K562 (cell line): ENCODE results near the gene P2RX1. TPM values are rescaled to one million over a fixed set of nuclear protein-coding genes. Genes with fewer than 3 reads are reported as not detected.

Experiments used
- ATAC-seq: fragments of 200-7000 bp; cut with Tn5 transposase; 3 replicates; pipeline ENCODE4 v1.9.1; 2020; ENCODE audit warnings: moderate library complexity
- BruUV-seq: library from RNA; stranded (reverse); fragments of 400-500 nt; replicated peaks from 2 replicates; lab custom pipeline; 2021; lab: Mats Ljungman, UMichigan
- CTCF ChIA-PET: fragments of 300-600 bp; formaldehyde crosslinking; extraction: SDS; loops from one replicate; lab custom pipeline; 2021; ENCODE audit warnings: low intra/inter-chr PET ratio; lab: Yijun Ruan, JAX
- POLR2A ChIA-PET: fragments of 300-600, 350-650 bp; sonication (Branson Sonifier 250); formaldehyde crosslinking; extraction: SDS; loops from one replicate; lab custom pipeline; 2021; ENCODE audit warnings: antibody characterized with exemption, inconsistent platforms; lab: Yijun Ruan, JAX
- DNase-seq, 4 experiments: peaks; one replicate each; pipeline versions ENCODE4 v3.0.0 to v3.0.0-alpha.2; 2011 to 2018; ENCODE audit warnings: low spot score in 3 of 4, mixed read lengths in 3 of 4; ENCODE audit errors: extremely low read depth in 1 of 4
- FAIRE-seq: peaks from 2 replicates; lab custom pipeline; 2011; peaks lifted over from hg19 to GRCh38; lab: Jason Lieb, UNC
- H2AFZ ChIP-seq: 2 replicates; pipeline ENCODE4 v1.6.0; 2011; ENCODE audit warnings: low read depth, low read length, control low read depth, inconsistent platforms
- H3K27ac ChIP-seq: fragments of 200-600 bp; 3 replicates; pipeline ENCODE4 v1.8.0; 2011; ENCODE audit warnings: low read depth, mild to moderate bottlenecking, control low read depth, inconsistent platforms, low read length, moderate library complexity, mixed read lengths; ENCODE audit errors: extremely low read depth
- H3K27me3 ChIP-seq, 2 experiments: fragments of 300-600 bp in 1 of 2; 2 replicates in 1 of 2; 3 replicates in 1 of 2; pipeline versions ENCODE4 v1.6.0 to v1.8.0; 2011; ENCODE audit warnings: inconsistent platforms in 2 of 2, low read length in 2 of 2, mild to moderate bottlenecking in 1 of 2, mixed read lengths in 1 of 2, moderate library complexity in 1 of 2; ENCODE audit not compliant: control insufficient read depth in 2 of 2, insufficient read depth in 2 of 2
- H3K36me3 ChIP-seq: fragments of 300-600 bp; 3 replicates; pipeline ENCODE4 v1.8.0; 2011; ENCODE audit warnings: mild to moderate bottlenecking, low read length, inconsistent platforms; ENCODE audit not compliant: control insufficient read depth, insufficient read depth
- H3K4me1 ChIP-seq, 2 experiments: fragments of 200-600 bp in 1 of 2; replicated peaks in 1 of 2; 2 replicates in 1 of 2; 3 replicates in 1 of 2; pipeline versions ENCODE4 v1.5.1 to v1.8.0; 2011; ENCODE audit warnings: inconsistent platforms in 2 of 2, low read length in 2 of 2, mild to moderate bottlenecking in 1 of 2, mixed read lengths in 1 of 2, moderate library complexity in 1 of 2; ENCODE audit not compliant: control insufficient read depth in 2 of 2, insufficient read depth in 2 of 2
- H3K4me2 ChIP-seq: 2 replicates; pipeline ENCODE4 v1.6.1; 2011; ENCODE audit warnings: low read length, control low read depth, inconsistent platforms, mixed read lengths; ENCODE audit not compliant: insufficient read depth
- H3K4me3 ChIP-seq: fragments of 200-600 bp; sonication (generic), shearing (Covaris generic); 2 replicates; pipeline ENCODE4 v1.5.1; 2016; ENCODE audit warnings: control low read depth, inconsistent platforms
- H3K79me2 ChIP-seq: fragments of 200-600 bp; 3 replicates; pipeline ENCODE4 v1.8.0; 2011; ENCODE audit warnings: low read length, inconsistent platforms; ENCODE audit not compliant: control insufficient read depth, insufficient read depth
- H3K9ac ChIP-seq, 2 experiments: 2 replicates each; pipeline versions ENCODE4 v1.6.0 to v1.6.1; 2011; ENCODE audit warnings: low read depth in 2 of 2, low read length in 2 of 2, control low read depth in 1 of 2, inconsistent platforms in 1 of 2, mild to moderate bottlenecking in 1 of 2, mixed read lengths in 1 of 2; ENCODE audit not compliant: insufficient read depth in 1 of 2
- H3K9me1 ChIP-seq: one replicate; pipeline ENCODE4 v1.6.0; 2011; ENCODE audit warnings: inconsistent platforms, mild to moderate bottlenecking, low read length, moderate library complexity; ENCODE audit not compliant: control insufficient read depth, insufficient read depth
- H3K9me3 ChIP-seq: replicated peaks from 2 replicates; pipeline ENCODE4 v1.5.1; 2011; ENCODE audit warnings: low read depth, low read length, inconsistent platforms; ENCODE audit not compliant: control insufficient read depth, insufficient read depth
- H4K20me1 ChIP-seq: replicated peaks from 2 replicates; pipeline ENCODE4 v1.6.1; 2011; ENCODE audit warnings: low read length, inconsistent platforms, mixed read lengths; ENCODE audit not compliant: control insufficient read depth, insufficient read depth
- DDX20 ChIP-seq: fragments of 450-650 bp; IDR thresholded peaks from 2 replicates; pipeline ENCODE4 v1.6.1; 2016; ENCODE audit warnings: missing genetic modification characterization, low read depth, mild to moderate bottlenecking, missing compliant biosample characterization, moderate library complexity
- RFX7 ChIP-seq: fragments of 250-450 bp; sonication (Bioruptor Pico); IDR thresholded peaks from 2 replicates; pipeline ENCODE4 v1.5.1; 2021; ENCODE audit warnings: mild to moderate bottlenecking
- ZNF217 ChIP-seq: sonication (generic); formaldehyde crosslinking; IDR thresholded peaks from 2 replicates; pipeline ENCODE4 v1.8.0; 2022; ENCODE audit warnings: mild to moderate bottlenecking, missing genetic modification reagents
- WGBS: fragments of 100-300 bp; shearing (Covaris generic); methylation state at CpG from one replicate; pipeline ENCODE4 v1.1.6; 2016; ENCODE audit warnings: low coverage, mixed read lengths; ENCODE audit not compliant: insufficient coverage; ENCODE audit errors: missing lambda C conversion rate; 5-methylcytosine and 5-hydroxymethylcytosine counted together
- in situ Hi-C: fragments of 300-500 bp; cut with MboI; formaldehyde crosslinking; loops from 4 replicates; pipeline ENCODE4 v1.15.0; 2018; ENCODE audit warnings: inconsistent platforms, mixed read lengths
- intact Hi-C: fragments of 100-400 bp; cut with micrococcal nuclease; formaldehyde crosslinking; loops from 2 replicates; pipeline ENCODE4 v1.14.2; 2022
- polyA plus RNA-seq, 8 experiments: library from polyadenylated mRNA; depleted of rRNA in 4 of 8; stranded (reverse) in 5 of 8; unstranded in 3 of 8; fragments of >200 nt; fragmentation: Nextera tagmentation in 2 of 8; fragmentation: Illumina TruSeq in 1 of 8; extraction: Ambion mirVana in 2 of 8; extraction: Trizol in 1 of 8; gene quantifications; 2 replicates each; pipeline versions ENCODE4 v1.2.1 to v1.2.3, GENCODE V29; 2011 to 2014; ENCODE audit warnings: inconsistent platforms in 1 of 8, missing spikeins in 1 of 8
- total RNA-seq, 7 experiments: library from RNA; depleted of rRNA in 6 of 7; stranded (reverse); fragments of >200 nt in 6 of 7; fragmentation: Illumina TruSeq in 2 of 7; extraction: Trizol in 2 of 7; gene quantifications; 2 replicates each; pipeline versions ENCODE4 v1.2.1 to v1.2.3, GENCODE V29; 2011 to 2021; ENCODE audit warnings: low replicate concordance in 1 of 7

Gene P2RX1
- total and polyA plus RNA-seq, 9 of the 15 experiments (the other 6 are each of a cell fraction or from before 2014, with no cell fraction given), result 0.27 to 20.3 (median 10.3) TPM

DNA sequence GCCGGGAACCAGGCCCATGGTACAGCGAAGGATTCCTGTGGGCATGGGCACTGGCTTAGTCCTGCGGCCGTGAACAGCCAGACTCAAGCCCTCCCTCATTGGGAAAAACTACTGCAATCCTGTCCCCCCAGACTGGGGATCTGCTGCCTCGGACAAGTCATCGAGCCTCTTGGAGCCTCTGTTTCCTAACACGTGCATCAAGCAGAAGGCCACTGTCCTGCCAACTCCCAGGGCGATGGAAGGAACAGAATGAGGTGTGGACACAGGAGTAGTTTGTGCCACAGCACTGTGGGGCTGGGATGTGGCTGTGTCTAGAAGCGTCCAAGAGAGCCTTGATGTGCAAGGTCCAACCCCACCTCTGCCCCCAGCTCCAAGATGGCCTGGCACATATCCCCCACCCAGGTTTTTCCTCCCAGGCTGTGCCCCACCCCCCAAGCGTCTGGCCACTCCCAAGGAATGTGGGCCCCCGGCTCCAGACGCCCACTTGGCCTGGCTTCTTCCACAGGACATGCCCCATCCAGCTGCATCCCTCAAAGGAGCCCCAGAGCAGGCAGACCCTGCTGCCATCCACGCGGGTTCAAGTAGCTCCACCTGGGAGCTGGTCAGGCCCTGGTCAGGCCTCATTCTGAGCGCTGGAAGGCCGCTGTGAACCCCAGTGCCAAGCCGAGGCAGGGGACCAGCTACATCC is 26.8 kb downstream of the P2RX1 start:
- WGBS, result 82% methylated on average over 8 of the region's 17 CpGs
- no peaks in the 10 kb centered on the region for H4K20me1 ChIP-seq
- intact Hi-C loops (no loop called here), in situ Hi-C loops (no loop called here)
- peak overlapping the region; percentile 79 to 92; a peak in 3 of 4 replicates for H3K9ac ChIP-seq
- H3K4me3 ChIP-seq, result no peak overlapping the region
- CTCF ChIA-PET, result no interaction called here
- peaks cover 36% of the 10 kb centered on the region for H3K79me2 ChIP-seq
- no peak for DNase-seq
- no TSS peak for BruUV-seq
- H3K4me2 ChIP-seq, result no peak overlapping the region; the same call in 1 of the 2 replicates
- peak overlapping the region; percentile 87; the same call in 2 of the 3 replicates for H3K27ac ChIP-seq
- no peaks in the 10 kb centered on the region for H3K9me3 ChIP-seq
- H3K27me3 ChIP-seq, result no peaks in the 10 kb centered on the region
- ATAC-seq, result no peak
- H3K9me1 ChIP-seq, result no peaks in the 10 kb centered on the region
- no peak overlapping the region for H2AFZ ChIP-seq
- FAIRE-seq, result no peak
- TF ChIP-seq RFX7 (CRISPR knock-in tag) (no peak), DDX20 (no peak), ZNF217 (CRISPR knock-in tag) (no peak)
- TF ChIP-seq, all 486 proteins: peak for 0
- H3K36me3 ChIP-seq, result peaks cover 8% of the 10 kb centered on the region; the same call in 1 of the 3 replicates
- POLR2A ChIA-PET, result interaction anchor here (0.9 to 1.1 kb wide), 3 partner anchors 11 to 33 kb away, joined by 3 to 4 read pairs (median 3); no protein-coding TSS in a partner anchor
- H3K4me1 ChIP-seq, result peaks cover 33 to 74% of the 10 kb centered on the region in 2 experiments
